Muscle of arm (tissue), 12 donors: ENCODE data around the gene POLE3. TPM values are rescaled to one million over a fixed set of nuclear protein-coding genes. Genes with fewer than 3 reads are reported as not detected.

Experiments
- polyA plus RNA-seq, 12 donors: library from polyadenylated mRNA; unstranded; fragments of 120-200 nt; gene quantifications; one replicate each; pipeline ENCODE4 v1.2.1, GENCODE V29; 2013; ENCODE audit not compliant: insufficient read length in 12 of 12

Gene POLE3
- polyA plus RNA-seq, 12 donors: 44.4 to 72.0 (median 48.4) TPM; not detected in 1

Other genes with a start within 250 kb of the POLE3 start
- 10 to 100 TPM in 11 of 12 donors, not detected in 1; 17.6 to 30.8 (median 22.3) TPM for gene FKBP15, start 189.4 kb downstream of the POLE3 start, polyA plus RNA-seq
- gene SLC31A1, start 189.1 kb downstream of the POLE3 start, polyA plus RNA-seq: 10 to 100 TPM in 7 of 12 donors, 1 to 10 TPM in 4, not detected in 1; 7.3 to 15.7 (median 11.1) TPM
- gene CDC26, start 135.1 kb downstream of the POLE3 start, polyA plus RNA-seq: 10 to 100 TPM in 11 of 12 donors, not detected in 1; 18.2 to 29.3 (median 22.3) TPM
- 10 to 100 TPM in 10 of 12 donors, 1 to 10 TPM in 1, not detected in 1; 10.0 to 23.5 (median 20.0) TPM for gene PRPF4, start 135.0 kb downstream of the POLE3 start, polyA plus RNA-seq
- gene RNF183, start 107.3 kb downstream of the POLE3 start, polyA plus RNA-seq: under 1 TPM in 4 of 12 donors, not detected in 8; 0.18 to 0.45 (median 0.39) TPM
- gene WDR31, start 70.4 kb downstream of the POLE3 start, polyA plus RNA-seq: 1 to 10 TPM in 11 of 12 donors, not detected in 1; 2.1 to 4.8 (median 2.7) TPM
- gene BSPRY, start 61.1 kb downstream of the POLE3 start, polyA plus RNA-seq: 1 to 10 TPM in 2 of 12 donors, under 1 TPM in 8, not detected in 2; 0.17 to 2.7 (median 0.50) TPM
- 10 to 100 TPM in 1 of 12 donors, 1 to 10 TPM in 10, not detected in 1; 3.0 to 51.0 (median 4.3) TPM for gene HDHD3, start 33.7 kb downstream of the POLE3 start, polyA plus RNA-seq
- 10 to 100 TPM in 11 of 12 donors, not detected in 1; 17.9 to 37.2 (median 21.9) TPM for gene ALAD, start 9.4 kb downstream of the POLE3 start, polyA plus RNA-seq
- gene C9orf43, start 72 bp upstream of the POLE3 start, polyA plus RNA-seq: under 1 TPM in 10 of 12 donors, not detected in 2; 0.17 to 0.69 (median 0.38) TPM
- 10 to 100 TPM in 11 of 12 donors, not detected in 1; 36.9 to 56.4 (median 43.6) TPM for gene RGS3, start 53.1 kb upstream of the POLE3 start, polyA plus RNA-seq